Neural cell (in vitro differentiated cells): ENCODE measurements around the gene WDR20. TPM values are rescaled to one million over a fixed set of nuclear protein-coding genes. Genes with fewer than 3 reads are reported as not detected.
"Not testable (repeated sequence)": the region's sequence is repeated elsewhere in the genome, so short reads cannot be mapped to it uniquely, and the experiment has no call there.

ENCODE experiments used
- H2AFZ ChIP-seq: fragments of 200-600, 300-800 bp; sonication (generic), shearing (Covaris generic); 2 replicates; pipeline ENCODE4 v1.6.0; 2014; ENCODE audit warnings: low read depth, mild to moderate bottlenecking, antibody characterized with exemption, low read length, moderate library complexity
- H3F3A ChIP-seq: fragments of 200-600 bp; shearing (Covaris generic); 2 replicates; pipeline ENCODE4 v1.6.1; 2016; ENCODE audit warnings: mild to moderate bottlenecking, moderate library complexity, mixed read lengths, antibody characterized with exemption, low read length; ENCODE audit not compliant: insufficient read depth, poor library complexity, severe bottlenecking
- H3K27ac ChIP-seq: fragments of 200-600, 300-800 bp; sonication (generic), shearing (Covaris generic); 2 replicates; pipeline ENCODE4 v1.5.1; 2014; ENCODE audit warnings: mild to moderate bottlenecking, low read length, moderate library complexity
- H3K27me3 ChIP-seq: fragments of 300-800, 200-600 bp; sonication (generic), shearing (Covaris generic); 2 replicates; pipeline ENCODE4 v1.6.0; 2014; ENCODE audit warnings: mild to moderate bottlenecking, low read depth, low read length, moderate library complexity; ENCODE audit not compliant: insufficient read depth
- H3K36me3 ChIP-seq: fragments of 300-800, 200-600 bp; sonication (generic), shearing (Covaris generic); 2 replicates; pipeline ENCODE4 v1.5.1; 2014; ENCODE audit warnings: mild to moderate bottlenecking, antibody characterized with exemption, low read length, moderate library complexity; ENCODE audit not compliant: insufficient read depth
- H3K4me2 ChIP-seq: fragments of 300-800, 200-600 bp; sonication (generic), shearing (Covaris generic); 2 replicates; pipeline ENCODE4 v1.6.0; 2014; ENCODE audit warnings: mild to moderate bottlenecking, low read length
- H3K4me3 ChIP-seq: fragments of 300-800, 200-600 bp; sonication (generic), shearing (Covaris generic); 2 replicates; pipeline ENCODE4 v1.5.1; 2014; ENCODE audit warnings: mild to moderate bottlenecking, low read length, moderate library complexity
- H3K79me2 ChIP-seq: fragments of 200-600 bp; shearing (Covaris generic); replicated peaks from 2 replicates; pipeline ENCODE4 v1.6.0; 2014; ENCODE audit warnings: mild to moderate bottlenecking, low read length, moderate library complexity; ENCODE audit not compliant: insufficient read depth
- H3K9ac ChIP-seq: fragments of 300-800, 200-600 bp; sonication (generic), shearing (Covaris generic); 2 replicates; pipeline ENCODE4 v1.6.1; 2016; ENCODE audit warnings: mild to moderate bottlenecking, low read length, mixed read lengths
- H3K9me2 ChIP-seq: fragments of 200-600 bp; shearing (Covaris generic); 2 replicates; pipeline ENCODE4 v1.6.1; 2016; ENCODE audit warnings: mild to moderate bottlenecking, low read length, mixed read lengths; ENCODE audit not compliant: insufficient read depth
- H3K9me3 ChIP-seq: fragments of 200-600, 300-800 bp; sonication (generic), shearing (Covaris generic); 2 replicates; pipeline ENCODE4 v1.6.1; 2016; ENCODE audit warnings: mild to moderate bottlenecking, mixed run types, low read length, moderate library complexity, mixed read lengths
- H4K20me1 ChIP-seq: fragments of 200-600 bp; shearing (Covaris generic); 2 replicates; pipeline ENCODE4 v1.6.1; 2016; ENCODE audit warnings: mild to moderate bottlenecking, mixed run types; ENCODE audit not compliant: insufficient read depth
- EP300 ChIP-seq: fragments of 450-650 bp; conservative IDR thresholded peaks from 2 replicates; pipeline ENCODE4 v1.6.1; 2014; ENCODE audit warnings: antibody characterized with exemption, mild to moderate bottlenecking, moderate library complexity; ENCODE audit not compliant: poor library complexity, severe bottlenecking
- EZH2 ChIP-seq: fragments of 200-600, 300-800 bp; shearing (Covaris generic), sonication (generic); IDR thresholded peaks from 2 replicates; pipeline ENCODE4 v1.6.1; 2014; ENCODE audit warnings: antibody characterized with exemption, low read length, borderline replicate concordance, mild to moderate bottlenecking; ENCODE audit not compliant: insufficient read depth, poor library complexity, severe bottlenecking
- MXI1 ChIP-seq: fragments of 450-650 bp; conservative IDR thresholded peaks from 2 replicates; pipeline ENCODE4 v1.6.1; 2014; ENCODE audit warnings: antibody characterized with exemption, mild to moderate bottlenecking; ENCODE audit not compliant: poor library complexity, severe bottlenecking
- POLR2AphosphoS5 ChIP-seq: IDR thresholded peaks from 2 replicates; pipeline ENCODE4 v1.6.1; 2012
- RAD21 ChIP-seq: fragments of 450-650 bp; conservative IDR thresholded peaks from 2 replicates; pipeline ENCODE4 v1.6.1; 2014; ENCODE audit warnings: antibody characterized with exemption, mild to moderate bottlenecking, moderate library complexity
- SMC3 ChIP-seq: fragments of 450-650 bp; conservative IDR thresholded peaks from 2 replicates; pipeline ENCODE4 v1.6.1; 2014; ENCODE audit warnings: antibody characterized with exemption, mild to moderate bottlenecking, moderate library complexity; ENCODE audit not compliant: poor library complexity
- TAF1 ChIP-seq: IDR thresholded peaks from 2 replicates; pipeline ENCODE4 v1.6.1; 2012; ENCODE audit warnings: low read depth
- polyA plus RNA-seq: library from polyadenylated mRNA; depleted of rRNA; stranded (reverse); fragments of >200 nt; gene quantifications from 2 replicates; pipeline ENCODE4 v1.2.3, GENCODE V29; 2014
- TF ChIP-seq, protein P1 (sequence below): IDR thresholded peaks from 2 replicates; pipeline ENCODE4 v1.6.1; 2012; ENCODE audit warnings: borderline replicate concordance
- TF ChIP-seq, protein P2 (sequence below): fragments of 450-650 bp; IDR thresholded peaks from 2 replicates; pipeline ENCODE4 v1.5.1; 2014; ENCODE audit warnings: antibody characterized with exemption, mild to moderate bottlenecking, moderate library complexity; ENCODE audit not compliant: poor library complexity, severe bottlenecking

Gene WDR20
- polyA plus RNA-seq, 1 donor from 2014 or later = 28.6 TPM

DNA sequence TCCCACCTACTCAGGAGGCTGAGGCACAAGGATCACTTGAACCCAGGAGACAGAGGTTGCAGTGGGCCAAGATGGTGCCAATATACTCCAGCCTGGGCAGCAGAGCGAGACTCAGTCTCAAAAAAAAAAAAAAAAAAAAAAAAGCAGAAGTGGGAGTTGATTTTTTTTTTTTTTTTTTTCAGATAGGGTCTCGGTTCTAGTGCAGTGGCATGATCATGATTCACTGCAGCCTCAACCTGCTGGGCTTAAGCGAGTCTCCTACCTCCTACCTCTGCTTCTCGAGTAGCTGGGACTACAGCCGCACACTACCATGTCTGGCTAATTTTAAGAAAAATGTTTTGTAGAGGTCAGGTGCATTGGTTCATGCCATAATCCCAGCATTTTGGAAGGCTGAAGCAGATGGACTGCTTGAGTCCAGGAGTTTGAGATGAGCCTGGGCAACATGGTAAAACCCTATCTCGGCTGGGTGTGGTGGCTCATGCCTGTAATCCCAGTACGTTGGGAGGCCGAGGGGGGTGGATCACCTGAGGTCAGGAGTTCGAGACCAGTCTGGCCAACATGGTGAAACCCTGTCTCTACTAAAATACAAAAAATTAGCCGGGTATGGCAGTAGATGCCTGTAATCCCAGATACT, 36.5 kb upstream of the WDR20 start:
- H3K27me3 ChIP-seq = no peaks in the 10 kb centered on the region
- H4K20me1 ChIP-seq = no peaks in the 10 kb centered on the region
- no peaks in the 10 kb centered on the region for H3K9me2 ChIP-seq
- no peaks in the 10 kb centered on the region for H3K36me3 ChIP-seq
- TF ChIP-seq EP300 (no peak), POLR2AphosphoS5 (no peak), TAF1 (no peak), EZH2 (no peak), MXI1 (no peak), RAD21 (no peak), SMC3 (no peak)
- TF ChIP-seq, protein P1, sequence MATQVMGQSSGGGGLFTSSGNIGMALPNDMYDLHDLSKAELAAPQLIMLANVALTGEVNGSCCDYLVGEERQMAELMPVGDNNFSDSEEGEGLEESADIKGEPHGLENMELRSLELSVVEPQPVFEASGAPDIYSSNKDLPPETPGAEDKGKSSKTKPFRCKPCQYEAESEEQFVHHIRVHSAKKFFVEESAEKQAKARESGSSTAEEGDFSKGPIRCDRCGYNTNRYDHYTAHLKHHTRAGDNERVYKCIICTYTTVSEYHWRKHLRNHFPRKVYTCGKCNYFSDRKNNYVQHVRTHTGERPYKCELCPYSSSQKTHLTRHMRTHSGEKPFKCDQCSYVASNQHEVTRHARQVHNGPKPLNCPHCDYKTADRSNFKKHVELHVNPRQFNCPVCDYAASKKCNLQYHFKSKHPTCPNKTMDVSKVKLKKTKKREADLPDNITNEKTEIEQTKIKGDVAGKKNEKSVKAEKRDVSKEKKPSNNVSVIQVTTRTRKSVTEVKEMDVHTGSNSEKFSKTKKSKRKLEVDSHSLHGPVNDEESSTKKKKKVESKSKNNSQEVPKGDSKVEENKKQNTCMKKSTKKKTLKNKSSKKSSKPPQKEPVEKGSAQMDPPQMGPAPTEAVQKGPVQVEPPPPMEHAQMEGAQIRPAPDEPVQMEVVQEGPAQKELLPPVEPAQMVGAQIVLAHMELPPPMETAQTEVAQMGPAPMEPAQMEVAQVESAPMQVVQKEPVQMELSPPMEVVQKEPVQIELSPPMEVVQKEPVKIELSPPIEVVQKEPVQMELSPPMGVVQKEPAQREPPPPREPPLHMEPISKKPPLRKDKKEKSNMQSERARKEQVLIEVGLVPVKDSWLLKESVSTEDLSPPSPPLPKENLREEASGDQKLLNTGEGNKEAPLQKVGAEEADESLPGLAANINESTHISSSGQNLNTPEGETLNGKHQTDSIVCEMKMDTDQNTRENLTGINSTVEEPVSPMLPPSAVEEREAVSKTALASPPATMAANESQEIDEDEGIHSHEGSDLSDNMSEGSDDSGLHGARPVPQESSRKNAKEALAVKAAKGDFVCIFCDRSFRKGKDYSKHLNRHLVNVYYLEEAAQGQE = no peak
- TF ChIP-seq, protein P2, sequence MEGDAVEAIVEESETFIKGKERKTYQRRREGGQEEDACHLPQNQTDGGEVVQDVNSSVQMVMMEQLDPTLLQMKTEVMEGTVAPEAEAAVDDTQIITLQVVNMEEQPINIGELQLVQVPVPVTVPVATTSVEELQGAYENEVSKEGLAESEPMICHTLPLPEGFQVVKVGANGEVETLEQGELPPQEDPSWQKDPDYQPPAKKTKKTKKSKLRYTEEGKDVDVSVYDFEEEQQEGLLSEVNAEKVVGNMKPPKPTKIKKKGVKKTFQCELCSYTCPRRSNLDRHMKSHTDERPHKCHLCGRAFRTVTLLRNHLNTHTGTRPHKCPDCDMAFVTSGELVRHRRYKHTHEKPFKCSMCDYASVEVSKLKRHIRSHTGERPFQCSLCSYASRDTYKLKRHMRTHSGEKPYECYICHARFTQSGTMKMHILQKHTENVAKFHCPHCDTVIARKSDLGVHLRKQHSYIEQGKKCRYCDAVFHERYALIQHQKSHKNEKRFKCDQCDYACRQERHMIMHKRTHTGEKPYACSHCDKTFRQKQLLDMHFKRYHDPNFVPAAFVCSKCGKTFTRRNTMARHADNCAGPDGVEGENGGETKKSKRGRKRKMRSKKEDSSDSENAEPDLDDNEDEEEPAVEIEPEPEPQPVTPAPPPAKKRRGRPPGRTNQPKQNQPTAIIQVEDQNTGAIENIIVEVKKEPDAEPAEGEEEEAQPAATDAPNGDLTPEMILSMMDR = no peak
- H3K4me3 ChIP-seq = no peak overlapping the region
- H3K9ac ChIP-seq = no peak overlapping the region
- H3K9me3 ChIP-seq = no peaks in the 10 kb centered on the region
- H2AFZ ChIP-seq = no peak overlapping the region
- no peak overlapping the region for H3K4me2 ChIP-seq
- no peaks in the 10 kb centered on the region for H3K79me2 ChIP-seq
- H3K27ac ChIP-seq = no peak overlapping the region
- no peaks in the 10 kb centered on the region for H3F3A ChIP-seq

DNA sequence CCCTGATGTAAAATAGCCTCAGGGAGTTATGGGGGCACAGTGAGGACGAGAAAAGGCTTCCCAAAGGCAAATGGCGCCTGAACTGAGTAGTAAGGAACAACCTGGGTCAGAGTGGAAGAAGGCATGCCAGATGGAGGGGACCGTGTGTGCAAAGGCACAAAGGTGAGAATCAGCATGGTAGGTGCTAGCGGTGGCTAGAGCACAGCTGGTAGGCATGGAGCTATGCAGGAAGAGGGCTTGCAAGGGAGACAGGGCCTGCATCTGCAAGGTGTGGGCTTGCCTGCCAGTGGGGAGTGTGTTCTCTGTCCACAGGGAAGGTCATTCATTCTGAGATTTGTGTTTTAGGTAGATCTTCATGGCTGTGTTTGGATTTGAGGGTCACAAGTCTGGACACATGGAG, 34.3 kb upstream of the WDR20 start:
- Histone ChIP-seq H3K27ac (no peak overlapping the region), H3K36me3 (no peaks in the 10 kb centered on the region), H3F3A (no peaks in the 10 kb centered on the region), H3K9me2 (no peaks in the 10 kb centered on the region), H3K9me3 (no peaks in the 10 kb centered on the region), H4K20me1 (no peaks in the 10 kb centered on the region), H3K4me3 (no peak overlapping the region), H3K9ac (no peak overlapping the region), H3K4me2 (no peak overlapping the region), H3K27me3 (no peaks in the 10 kb centered on the region), H3K79me2 (no peaks in the 10 kb centered on the region), H2AFZ (no peak overlapping the region)
- TF ChIP-seq EP300 (no peak), MXI1 (no peak), POLR2AphosphoS5 (no peak)
- TF ChIP-seq, protein P2 = no peak

DNA sequence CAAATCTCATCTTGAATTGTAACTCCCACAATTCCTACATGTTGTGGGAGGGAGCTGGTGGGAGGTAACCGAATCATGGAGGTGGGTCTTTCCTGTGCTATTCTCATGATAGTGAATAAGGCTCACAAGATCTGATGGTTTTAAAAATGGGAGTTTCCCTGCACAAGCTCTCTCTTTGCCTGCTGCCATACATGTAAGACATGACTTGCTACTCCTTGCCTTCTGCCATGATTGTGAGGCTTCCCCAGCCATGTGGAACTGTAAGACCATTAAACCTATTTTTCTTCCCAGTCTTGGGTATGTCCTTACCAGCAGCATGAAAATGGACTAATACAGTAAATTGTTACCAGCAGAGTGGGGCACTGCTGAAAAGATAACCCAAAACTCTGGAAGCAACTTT, 30.4 kb upstream of the WDR20 start:
- H3K4me2 ChIP-seq, H3K9me2 ChIP-seq, H3K9me3 ChIP-seq, H2AFZ ChIP-seq, H3K36me3 ChIP-seq, H3K4me3 ChIP-seq, H4K20me1 ChIP-seq, H3K79me2 ChIP-seq, H3K27ac ChIP-seq, H3F3A ChIP-seq, H3K9ac ChIP-seq, H3K27me3 ChIP-seq: not testable (repeated sequence)
